ENCODE results near the gene TNNT2. TPM values are rescaled to one million over a fixed set of nuclear protein-coding genes. Genes with fewer than 3 reads are reported as not detected.

The TNNT2 gene
- total RNA-seq, 1 experiment from 2014 or later: 0.90 TPM

DNA sequence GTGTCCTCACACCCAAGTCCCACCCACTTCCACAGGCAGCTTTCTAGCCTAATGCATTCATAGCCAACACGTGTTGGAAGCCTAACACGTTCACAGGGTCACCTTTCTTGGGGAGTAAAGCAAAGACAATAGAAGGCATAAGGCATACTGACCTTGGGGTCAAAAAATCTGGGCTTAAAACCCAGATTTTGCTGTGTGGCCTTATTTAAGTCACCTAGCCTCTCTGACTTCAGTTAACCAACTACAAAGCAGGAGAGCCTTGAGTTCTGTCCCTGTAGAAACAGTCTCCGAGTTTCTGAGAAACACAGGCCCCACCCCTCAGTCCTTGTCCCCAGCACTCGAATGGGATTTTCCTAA lies 1.4 kb downstream of the TNNT2 start:
- no peak for DNase-seq (ENCODE audit: low spot score)
- intact Hi-C loops (cut with micrococcal nuclease; ENCODE audit: unreplicated experiment): no loop called here
- TF ChIP-seq EZH2 (IDR thresholded peaks at IDR 0.05; ENCODE audit: borderline replicate concordance, low read depth, low read length, poor library complexity, severe bottlenecking): no peak
- TF ChIP-seq, protein P1, sequence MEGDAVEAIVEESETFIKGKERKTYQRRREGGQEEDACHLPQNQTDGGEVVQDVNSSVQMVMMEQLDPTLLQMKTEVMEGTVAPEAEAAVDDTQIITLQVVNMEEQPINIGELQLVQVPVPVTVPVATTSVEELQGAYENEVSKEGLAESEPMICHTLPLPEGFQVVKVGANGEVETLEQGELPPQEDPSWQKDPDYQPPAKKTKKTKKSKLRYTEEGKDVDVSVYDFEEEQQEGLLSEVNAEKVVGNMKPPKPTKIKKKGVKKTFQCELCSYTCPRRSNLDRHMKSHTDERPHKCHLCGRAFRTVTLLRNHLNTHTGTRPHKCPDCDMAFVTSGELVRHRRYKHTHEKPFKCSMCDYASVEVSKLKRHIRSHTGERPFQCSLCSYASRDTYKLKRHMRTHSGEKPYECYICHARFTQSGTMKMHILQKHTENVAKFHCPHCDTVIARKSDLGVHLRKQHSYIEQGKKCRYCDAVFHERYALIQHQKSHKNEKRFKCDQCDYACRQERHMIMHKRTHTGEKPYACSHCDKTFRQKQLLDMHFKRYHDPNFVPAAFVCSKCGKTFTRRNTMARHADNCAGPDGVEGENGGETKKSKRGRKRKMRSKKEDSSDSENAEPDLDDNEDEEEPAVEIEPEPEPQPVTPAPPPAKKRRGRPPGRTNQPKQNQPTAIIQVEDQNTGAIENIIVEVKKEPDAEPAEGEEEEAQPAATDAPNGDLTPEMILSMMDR (conservative IDR thresholded peaks at IDR 0.05; ENCODE audit: low read depth, low read length): no peak
- Histone ChIP-seq H3K36me3 (ENCODE audit: insufficient read depth, low read length, poor library complexity, severe bottlenecking) (no peaks in the 10 kb centered on the region), H3K4me1 (ENCODE audit: insufficient read depth, low read length, poor library complexity, severe bottlenecking) (no peaks in the 10 kb centered on the region), H3K4me3 (ENCODE audit: low read depth, low read length, poor library complexity, severe bottlenecking) (no peak overlapping the region), H3K27me3 (replicated peaks; ENCODE audit: insufficient read depth, low read depth, low read length, poor library complexity) (no peaks in the 10 kb centered on the region), H3K27ac (ENCODE audit: low read depth, low read length, poor library complexity, severe bottlenecking) (no peak overlapping the region), H3K9me3 (ENCODE audit: low read depth, low read length, poor library complexity, severe bottlenecking) (no peaks in the 10 kb centered on the region)
- ChIA-PET POLR2A (ENCODE audit: low non-redundant PET) (interaction anchor here (0.6 kb wide), 1 partner anchor 35 kb away, joined by 3 read pairs; no protein-coding TSS in a partner anchor), CTCF (interaction anchor here (1.0 kb wide), 1 partner anchor 58 kb away, joined by 3 read pairs; no protein-coding TSS in a partner anchor)
- BruUV-seq (replicated peaks): no TSS peak

DNA sequence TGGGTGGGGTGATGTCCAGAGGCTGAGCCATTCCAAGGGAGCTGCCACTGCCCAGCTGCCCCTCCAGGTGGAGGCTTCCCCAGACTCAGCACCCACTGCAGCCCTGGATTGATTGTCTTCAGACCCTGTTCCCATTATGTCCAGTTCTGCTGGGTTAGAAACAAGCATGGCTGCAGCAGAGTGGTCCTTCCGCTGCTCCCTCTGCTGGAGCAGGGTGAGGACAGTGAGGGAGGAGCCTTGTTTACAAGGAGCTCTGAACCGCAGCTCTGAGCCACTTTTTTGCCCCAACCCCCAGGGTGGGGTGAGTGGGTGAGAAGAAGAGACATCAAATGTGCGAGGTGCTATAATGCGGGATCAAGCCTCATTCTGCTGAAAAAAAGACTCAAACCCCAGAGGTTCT lies 2.3 kb downstream of the TNNT2 start:
- no peak overlapping the region for H3K4me3 ChIP-seq (ENCODE audit: low read depth, low read length, poor library complexity, severe bottlenecking)
- H3K9me3 ChIP-seq (ENCODE audit: low read depth, low read length, poor library complexity, severe bottlenecking): no peaks in the 10 kb centered on the region
- no peak for DNase-seq (ENCODE audit: low spot score)
- no peaks in the 10 kb centered on the region for H3K27me3 ChIP-seq (replicated peaks; ENCODE audit: insufficient read depth, low read depth, low read length, poor library complexity)
- TF ChIP-seq EZH2 (IDR thresholded peaks at IDR 0.05; ENCODE audit: borderline replicate concordance, low read depth, low read length, poor library complexity, severe bottlenecking): no peak
- TF ChIP-seq, protein P1 (conservative IDR thresholded peaks at IDR 0.05; ENCODE audit: low read depth, low read length): peak; percentile 31; the same call in 1 of the 2 replicates
- intact Hi-C loops (cut with micrococcal nuclease; ENCODE audit: unreplicated experiment): no loop called here
- H3K4me1 ChIP-seq (ENCODE audit: insufficient read depth, low read length, poor library complexity, severe bottlenecking): no peaks in the 10 kb centered on the region
- no peak overlapping the region for H3K27ac ChIP-seq (ENCODE audit: low read depth, low read length, poor library complexity, severe bottlenecking)
- BruUV-seq (replicated peaks): no TSS peak
- CTCF ChIA-PET: interaction anchor here (0.9 kb wide), 1 partner anchor 28 kb away, joined by 6 read pairs; no protein-coding TSS in a partner anchor
- H3K36me3 ChIP-seq (ENCODE audit: insufficient read depth, low read length, poor library complexity, severe bottlenecking): no peaks in the 10 kb centered on the region
- POLR2A ChIA-PET (ENCODE audit: low non-redundant PET): no interaction called here

DNA sequence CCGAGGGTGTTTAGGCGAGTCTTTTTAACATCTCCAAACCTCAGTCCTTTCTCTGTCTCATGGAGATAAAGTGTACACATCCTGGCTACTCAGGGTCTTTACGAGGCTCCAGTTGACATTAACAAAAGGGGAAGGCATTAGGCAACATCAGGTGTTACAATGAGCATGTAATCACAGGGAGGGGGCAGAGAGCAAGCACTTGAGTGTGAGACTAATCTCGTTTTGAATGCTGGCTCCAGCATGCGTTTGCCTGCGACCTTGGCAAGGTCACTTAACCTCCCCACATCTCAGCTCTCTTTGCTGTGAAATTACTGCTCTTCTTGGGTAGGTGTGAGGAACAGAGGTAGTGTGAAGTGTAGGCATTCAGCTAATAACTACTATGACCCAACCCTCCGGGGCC lies 3.1 kb downstream of the TNNT2 start:
- ChIA-PET CTCF (no interaction called here), POLR2A (ENCODE audit: low non-redundant PET) (no interaction called here)
- Histone ChIP-seq H3K4me3 (ENCODE audit: low read depth, low read length, poor library complexity, severe bottlenecking) (no peak overlapping the region), H3K27ac (ENCODE audit: low read depth, low read length, poor library complexity, severe bottlenecking) (no peak overlapping the region), H3K4me1 (ENCODE audit: insufficient read depth, low read length, poor library complexity, severe bottlenecking) (no peaks in the 10 kb centered on the region), H3K27me3 (replicated peaks; ENCODE audit: insufficient read depth, low read depth, low read length, poor library complexity) (no peaks in the 10 kb centered on the region), H3K36me3 (ENCODE audit: insufficient read depth, low read length, poor library complexity, severe bottlenecking) (no peaks in the 10 kb centered on the region), H3K9me3 (ENCODE audit: low read depth, low read length, poor library complexity, severe bottlenecking) (no peaks in the 10 kb centered on the region)
- no peak for DNase-seq (ENCODE audit: low spot score)
- no peak for TF ChIP-seq EZH2 (IDR thresholded peaks at IDR 0.05; ENCODE audit: borderline replicate concordance, low read depth, low read length, poor library complexity, severe bottlenecking)
- TF ChIP-seq, protein P1 (conservative IDR thresholded peaks at IDR 0.05; ENCODE audit: low read depth, low read length): no peak
- no TSS peak for BruUV-seq (replicated peaks)
- intact Hi-C loops (cut with micrococcal nuclease; ENCODE audit: unreplicated experiment): no loop called here

All from A673 (cell line).